Left lung (tissue), 10 donors: ENCODE data around the gene MSS51. TPM values are rescaled to one million over a fixed set of nuclear protein-coding genes. Genes with fewer than 3 reads are reported as not detected.

ENCODE experiments used
- ATAC-seq: fragments of 200-7000 bp; cut with Tn5 transposase; one replicate; pipeline ENCODE4 v1.9.1; 2020; ENCODE audit warnings: moderate library complexity
- DNase-seq, 4 donors: peaks; one replicate each; pipeline ENCODE4 v3.0.0-alpha.2; 2013 to 2020
- H3K27ac ChIP-seq, 2 donors: fragments of 200-600 bp; sonication (generic) in 1 of 2; one replicate each; pipeline versions ENCODE4 v1.5.0 to v1.8.0; 2020 to 2021
- H3K27me3 ChIP-seq, 2 donors: fragments of 200-600 bp; sonication (generic) in 1 of 2; one replicate each; pipeline versions ENCODE4 v1.5.0 to v1.8.0; 2020 to 2021
- H3K36me3 ChIP-seq, 2 donors: fragments of 200-600 bp; sonication (generic) in 1 of 2; one replicate each; pipeline versions ENCODE4 v1.5.0 to v1.8.0; 2020 to 2021
- H3K4me1 ChIP-seq, 2 donors: fragments of 200-600 bp; one replicate each; pipeline ENCODE4 v1.8.0; 2021
- H3K4me3 ChIP-seq, 2 donors: fragments of 200-600 bp; sonication (generic) in 1 of 2; one replicate each; pipeline versions ENCODE4 v1.5.0 to v1.8.0; 2020 to 2021; ENCODE audit warnings: mild to moderate bottlenecking in 1 of 2
- H3K9me3 ChIP-seq, 2 donors: fragments of 200-600 bp; sonication (generic) in 1 of 2; one replicate each; pipeline versions ENCODE4 v1.5.0 to v1.8.0; 2020 to 2021
- CTCF ChIP-seq, 2 donors: fragments of 200-600 bp; sonication (generic) in 1 of 2; IDR thresholded peaks; one replicate each; pipeline versions ENCODE4 v1.5.0 to v1.8.0; 2021; ENCODE audit warnings: antibody characterized with exemption in 2 of 2
- intact Hi-C, 2 donors: fragments of 100-400 bp; cut with DNase I; formaldehyde crosslinking; loops; one replicate each; pipeline versions ENCODE4 v1.11.2 to v1.14.2; 2022
- polyA plus RNA-seq, 6 donors: library from polyadenylated mRNA; unstranded; fragments of 120-200 nt; gene quantifications; one replicate each; pipeline ENCODE4 v1.2.1, GENCODE V29; 2013; ENCODE audit not compliant: insufficient read length in 6 of 6
- total RNA-seq, 2 donors: library from RNA; stranded (reverse); fragmentation: NEBNext Ultra II Directional; extraction: Animal tissue kit (Norgen Biotek cat#: 25700); gene quantifications; one replicate each; pipeline ENCODE4 v1.2.1, GENCODE V29; 2021
- donor health status: DM: no; HTN: yes; CAD: no.
- donor health status: DM: no; HTN: no; CAD: no.

MSS51 gene
- total and polyA plus RNA-seq, 8 donors, result 1.3 to 7.0 (median 4.9) TPM

DNA sequence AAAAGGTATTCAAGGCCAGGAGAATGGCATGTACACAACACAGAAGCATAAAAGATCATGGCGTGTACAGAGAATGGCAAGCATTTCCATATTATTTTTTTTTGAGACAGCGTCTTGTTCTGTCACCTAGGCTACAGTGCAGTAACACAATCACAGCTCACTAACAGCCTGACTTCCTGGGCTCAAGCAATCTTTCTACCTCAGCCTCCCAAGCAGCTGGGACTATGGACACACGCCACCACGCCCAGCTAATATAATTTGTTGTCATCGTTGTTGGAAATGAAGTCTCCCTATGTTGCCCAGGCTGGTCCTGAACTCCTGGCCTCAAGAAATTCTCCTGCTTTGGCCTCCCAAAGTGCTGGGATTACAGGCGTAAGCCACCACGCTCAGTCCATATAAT, 46.8 kb downstream of the MSS51 start:
- H3K9me3 ChIP-seq, result no peaks in the 10 kb centered on the region
- intact Hi-C loops, result no loop called here
- peaks cover 0 to 98% of the 10 kb centered on the region in 2 donors for H3K36me3 ChIP-seq
- no peaks in the 10 kb centered on the region for H3K4me1 ChIP-seq
- ATAC-seq, result no peak
- no peak overlapping the region for H3K4me3 ChIP-seq
- DNase-seq, result no peak
- no peaks in the 10 kb centered on the region for H3K27me3 ChIP-seq
- no peak for TF ChIP-seq CTCF (IDR thresholded peaks at IDR 0.05)
- no peak overlapping the region for H3K27ac ChIP-seq

DNA sequence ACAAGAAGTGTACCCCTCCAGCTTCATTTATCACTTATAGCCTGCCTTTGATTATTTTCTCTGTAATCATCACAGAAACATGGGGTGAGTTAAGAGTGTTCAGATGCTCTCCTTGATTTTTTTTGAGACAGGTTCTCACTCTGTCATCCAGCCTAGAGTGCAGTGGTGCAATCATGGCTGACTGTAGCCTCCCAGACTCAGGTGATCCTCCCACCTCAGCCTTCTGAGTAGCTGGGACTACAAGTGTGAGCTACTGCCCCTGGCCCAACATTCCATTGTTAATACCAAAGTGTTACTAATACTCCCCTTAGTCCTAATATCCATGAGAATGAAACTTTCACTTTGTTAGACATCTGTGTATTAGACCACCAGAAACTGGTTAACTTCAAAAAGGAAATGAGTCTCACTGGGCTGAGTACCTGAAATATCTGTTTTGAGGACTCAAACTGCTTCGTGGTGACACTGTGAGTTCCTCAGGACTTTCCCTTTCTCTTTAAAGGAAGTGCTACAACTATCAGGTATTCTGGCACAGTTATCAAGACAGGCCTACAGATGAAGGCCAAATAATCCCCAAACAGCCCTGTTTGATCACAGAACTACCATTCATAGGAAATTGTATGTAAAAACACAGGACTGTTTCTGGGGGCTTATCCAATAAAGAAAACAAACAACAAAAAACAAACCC, 54.2 kb downstream of the MSS51 start:
- Histone ChIP-seq H3K27ac (no peak overlapping the region), H3K36me3 (peaks cover 0 to 100% of the 10 kb centered on the region in 2 donors), H3K4me1 (no peaks in the 10 kb centered on the region), H3K9me3 (no peaks in the 10 kb centered on the region), H3K27me3 (no peaks in the 10 kb centered on the region), H3K4me3 (no peak overlapping the region)
- no peak for ATAC-seq
- no peak for TF ChIP-seq CTCF (IDR thresholded peaks at IDR 0.05)
- intact Hi-C loops, result no loop called here
- no peak for DNase-seq

- TF ChIP-seq CTCF (IDR thresholded peaks at IDR 0.05), result no peak
- DNase-seq (no peak), ATAC-seq (no peak)
- peaks cover 0 to 100% of the 10 kb centered on the region in 2 donors for H3K36me3 ChIP-seq
- intact Hi-C loops, result no loop called here
- H3K4me1 ChIP-seq, result no peaks in the 10 kb centered on the region
- no peak overlapping the region for H3K27ac ChIP-seq
- H3K9me3 ChIP-seq, result no peaks in the 10 kb centered on the region
- H3K27me3 ChIP-seq, result no peaks in the 10 kb centered on the region
- no peak overlapping the region for H3K4me3 ChIP-seq
Observed at GRCh38 chr10:73376679-73377078, 56.7 kb downstream of the MSS51 start.

Other genes starting within 250 kb of the MSS51 start
- gene DNAJC9, start 186.3 kb downstream of the MSS51 start, total RNA-seq, result 10 to 100 TPM; 14.6 to 17.6 TPM
- 10 to 100 TPM; 29.2 to 34.8 (median 32.8) TPM for gene DNAJC9, start 186.3 kb downstream of the MSS51 start, polyA plus RNA-seq
- 10 to 100 TPM; 67.3 to 83.6 TPM for gene MRPS16, start 180.9 kb downstream of the MSS51 start, total RNA-seq
- gene MRPS16, start 180.9 kb downstream of the MSS51 start, polyA plus RNA-seq, result 10 to 100 TPM; 57.2 to 74.1 (median 65.6) TPM
- 1 to 10 TPM in 1 of 2 donors, under 1 TPM in 1; 0.87 to 3.2 TPM for gene CFAP70, start 74.7 kb downstream of the MSS51 start, total RNA-seq
- 10 to 100 TPM in 4 of 6 donors, 1 to 10 TPM in 2; 9.0 to 21.8 (median 15.8) TPM for gene CFAP70, start 74.7 kb downstream of the MSS51 start, polyA plus RNA-seq
- gene ANXA7, start 19.5 kb downstream of the MSS51 start, total RNA-seq, result 100 to 1,000 TPM in 1 of 2 donors, 10 to 100 TPM in 1; 99.4 to 118 TPM
- 10 to 100 TPM; 63.7 to 78.9 (median 71.4) TPM for gene ANXA7, start 19.5 kb downstream of the MSS51 start, polyA plus RNA-seq
- gene PPP3CB, start 62.5 kb upstream of the MSS51 start, total RNA-seq, result 10 to 100 TPM; 32.3 to 39.7 TPM
- gene PPP3CB, start 62.5 kb upstream of the MSS51 start, polyA plus RNA-seq, result 10 to 100 TPM; 63.0 to 71.3 (median 69.2) TPM
- 100 to 1,000 TPM in 1 of 2 donors, 10 to 100 TPM in 1; 67.3 to 122 TPM for gene USP54, start 157.8 kb upstream of the MSS51 start, total RNA-seq
- 10 to 100 TPM; 54.8 to 69.3 (median 62.9) TPM for gene USP54, start 157.8 kb upstream of the MSS51 start, polyA plus RNA-seq
- 1 to 10 TPM in 1 of 2 donors, under 1 TPM in 1; 0.99 to 2.1 TPM for gene MYOZ1, start 207.9 kb upstream of the MSS51 start, total RNA-seq
- 1 to 10 TPM; 1.7 to 3.1 (median 2.7) TPM for gene MYOZ1, start 207.9 kb upstream of the MSS51 start, polyA plus RNA-seq
- under 1 TPM; 0.20 to 0.42 TPM for gene SYNPO2L, start 222.5 kb upstream of the MSS51 start, total RNA-seq
- 1 to 10 TPM in 3 of 6 donors, under 1 TPM in 3; 0.60 to 1.3 (median 0.92) TPM for gene SYNPO2L, start 222.5 kb upstream of the MSS51 start, polyA plus RNA-seq